ENCODE results near the gene EPHA2.

GRCh38 chr1:16181887-16182719 is 26.2 kb upstream of the EPHA2 start:
- TF ChIP-seq CTCF (conservative IDR thresholded peaks at IDR 0.05 in 1 of 2, IDR thresholded peaks at IDR 0.05 in 1 of 2; ENCODE audit: low read depth in 1 of 2, low read length in 2 of 2), result no peak
- no peak for TF ChIP-seq EZH2 (IDR thresholded peaks at IDR 0.05; ENCODE audit: low read length, missing control alignments)

Measured in fibroblast of lung (primary cell).